ENCODE data around the gene RBP3.

GRCh38 chr10:47311932-47312662 is 36.1 kb upstream of the RBP3 start:
- TF ChIP-seq CTCF (IDR thresholded peaks at IDR 0.05; ENCODE audit: borderline replicate concordance, extremely low read depth, low read length, poor library complexity, severe bottlenecking): peak; percentile 98
- no peak for TF ChIP-seq EZH2 (IDR thresholded peaks at IDR 0.05; ENCODE audit: borderline replicate concordance, low read depth, low read length, severe bottlenecking)

All from DND-41 (cell line).